ENCODE data around the gene F2RL3. TPM values are rescaled to one million over a fixed set of nuclear protein-coding genes. Genes with fewer than 3 reads are reported as not detected.

Gene F2RL3
- total and polyA plus RNA-seq, 2 of the 8 experiments (the other 6 are each of a cell fraction or from before 2014, with no cell fraction given): not detected

GRCh38 chr19:16915135-16915534 lies 26.3 kb downstream of the F2RL3 start (continued):
- no peak for TF ChIP-seq RFX5 (IDR thresholded peaks at IDR 0.05; ENCODE audit: borderline replicate concordance, low read depth, low read length)
- TF ChIP-seq TCF12 (IDR thresholded peaks at IDR 0.05; ENCODE audit: low read depth, low read length): no peak
- TF ChIP-seq HDAC2 (IDR thresholded peaks at IDR 0.05; ENCODE audit: borderline replicate concordance in 1 of 2, low read depth in 2 of 2, low read length in 2 of 2): no peak
- no peak for TF ChIP-seq PHF8 (conservative IDR thresholded peaks at IDR 0.05; ENCODE audit: low read depth, low read length)
- TF ChIP-seq JUND (IDR thresholded peaks at IDR 0.05; ENCODE audit: low read length): no peak

All from H1 (cell line).